ENCODE measurements around the gene VAC14. TPM values are rescaled to one million over a fixed set of nuclear protein-coding genes. Genes with fewer than 3 reads are reported as not detected.

Gene VAC14
- total RNA-seq, 1 donor from 2014 or later = 21.7 TPM

GRCh38 chr16:70663524-70664324, 137.2 kb downstream of the VAC14 start:
- DNase-seq (ENCODE audit: missing footprints) (no peak), ATAC-seq (no peak)
- intact Hi-C loops (cut with DNase I) = no loop called here

DNA sequence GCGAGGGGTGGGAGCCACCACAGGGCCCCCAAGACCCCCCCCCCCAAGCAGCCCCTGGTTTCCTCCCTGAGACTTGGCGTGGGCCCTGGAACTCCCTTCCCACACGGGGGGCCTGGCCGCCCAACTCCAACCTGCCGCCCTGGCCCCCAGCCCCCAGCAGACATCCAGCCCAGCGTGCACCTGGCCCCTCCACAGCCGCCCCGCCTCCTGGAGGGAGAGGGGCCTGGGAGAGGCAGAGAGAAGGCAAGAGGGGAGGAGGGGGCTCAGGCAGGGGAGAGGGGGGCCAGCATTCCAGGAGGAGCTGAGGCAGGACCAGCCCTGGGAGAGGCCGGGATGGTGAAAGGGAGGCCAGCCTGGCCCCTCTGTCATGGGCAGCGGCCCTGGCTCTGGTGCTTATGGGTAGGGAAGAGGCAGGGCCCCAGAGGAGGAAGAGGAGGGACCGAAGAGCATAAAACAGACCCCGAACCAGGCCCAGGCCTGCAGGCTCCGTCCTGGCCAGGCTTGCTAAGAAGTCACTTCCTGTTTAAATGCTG, 137.9 kb downstream of the VAC14 start:
- intact Hi-C loops (cut with DNase I) = no loop called here
- no peak for ATAC-seq
- DNase-seq (ENCODE audit: missing footprints) = no peak

GRCh38 chr16:70661918-70662641, 138.9 kb downstream of the VAC14 start:
- ATAC-seq (no peak), DNase-seq (ENCODE audit: missing footprints) (no peak)

DNA sequence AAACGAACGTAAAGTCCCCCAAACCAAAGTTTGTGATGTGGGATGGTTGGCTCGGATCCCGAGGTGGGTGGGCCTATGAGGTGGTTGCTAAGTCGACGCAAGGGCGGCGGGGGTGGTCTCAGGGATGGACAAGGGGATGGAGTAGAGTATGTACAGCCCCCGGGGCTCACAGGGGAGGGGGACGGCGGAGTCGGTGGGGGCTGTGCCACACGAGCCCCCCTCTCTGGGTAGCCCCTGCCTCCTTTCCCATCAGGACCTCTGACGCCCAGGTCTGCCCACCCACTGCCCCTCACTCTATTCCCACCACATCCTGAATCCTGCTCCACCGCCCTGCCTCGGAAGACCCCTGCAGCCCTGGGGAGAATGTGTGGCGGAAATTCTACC, 139.4 kb downstream of the VAC14 start:
- no peak for DNase-seq (ENCODE audit: missing footprints)
- ATAC-seq = no peak

More at GRCh38 chr16:70661918-70662641, 138.9 kb downstream of the VAC14 start:
- intact Hi-C loops (cut with DNase I) = no loop called here

DNA sequence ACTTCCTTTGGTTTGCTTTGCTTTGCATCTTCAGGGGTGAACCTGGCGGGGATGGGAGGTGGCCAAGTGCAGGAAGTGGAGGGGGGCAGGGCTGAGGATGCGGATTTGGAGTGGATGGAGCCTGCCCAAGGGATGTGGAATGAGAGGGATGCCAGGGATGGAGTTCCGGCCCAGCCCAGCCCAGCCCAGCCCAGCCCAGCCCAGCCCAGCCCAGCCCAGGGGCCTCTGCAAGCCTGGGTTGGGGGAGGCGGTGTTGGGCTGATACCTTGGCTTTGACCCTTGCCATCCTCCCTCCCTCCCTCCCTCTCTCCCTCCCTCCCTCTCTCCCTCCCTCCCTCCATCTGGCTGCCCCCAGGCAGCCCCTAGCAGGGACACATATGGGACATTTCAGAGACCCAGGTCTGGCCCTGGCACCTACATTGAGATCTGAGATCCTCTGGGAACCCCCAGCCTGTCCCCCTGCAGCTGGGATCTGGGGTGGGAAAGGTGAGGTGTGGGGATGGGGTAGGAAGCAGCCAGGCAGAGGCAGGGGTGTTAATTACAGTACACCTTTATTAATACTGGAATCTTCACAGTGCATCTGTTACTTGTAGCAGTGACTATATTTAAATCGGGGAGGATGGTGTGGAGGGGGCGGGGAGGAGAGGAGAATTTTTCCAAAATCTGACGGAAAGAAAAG, 140.1 kb downstream of the VAC14 start:
- DNase-seq (ENCODE audit: missing footprints) (no peak), ATAC-seq (peak; percentile 24)
- intact Hi-C loops (cut with DNase I) = no loop called here

More for the DNA sequence above, 139.4 kb downstream of the VAC14 start:
- intact Hi-C loops (cut with DNase I) = no loop called here

- intact Hi-C loops (cut with DNase I) = no loop called here
Observed at GRCh38 chr16:70659953-70660671, 140.8 kb downstream of the VAC14 start.

GRCh38 chr16:70659546-70659945, 141.4 kb downstream of the VAC14 start:
- intact Hi-C loops (cut with DNase I) = no loop called here
- no peak for DNase-seq (ENCODE audit: missing footprints)
- ATAC-seq = no peak

More at GRCh38 chr16:70659953-70660671, 140.8 kb downstream of the VAC14 start:
- DNase-seq (ENCODE audit: missing footprints) (no peak), ATAC-seq (no peak)

GRCh38 chr16:70658921-70659320, 142.0 kb downstream of the VAC14 start:
- DNase-seq (ENCODE audit: missing footprints) (no peak), ATAC-seq (no peak)
- intact Hi-C loops (cut with DNase I) = no loop called here

- intact Hi-C loops (cut with DNase I) = no loop called here
- DNase-seq (ENCODE audit: missing footprints) (no peak), ATAC-seq (no peak)
Observed at GRCh38 chr16:70657956-70658355, 143.0 kb downstream of the VAC14 start.

DNA sequence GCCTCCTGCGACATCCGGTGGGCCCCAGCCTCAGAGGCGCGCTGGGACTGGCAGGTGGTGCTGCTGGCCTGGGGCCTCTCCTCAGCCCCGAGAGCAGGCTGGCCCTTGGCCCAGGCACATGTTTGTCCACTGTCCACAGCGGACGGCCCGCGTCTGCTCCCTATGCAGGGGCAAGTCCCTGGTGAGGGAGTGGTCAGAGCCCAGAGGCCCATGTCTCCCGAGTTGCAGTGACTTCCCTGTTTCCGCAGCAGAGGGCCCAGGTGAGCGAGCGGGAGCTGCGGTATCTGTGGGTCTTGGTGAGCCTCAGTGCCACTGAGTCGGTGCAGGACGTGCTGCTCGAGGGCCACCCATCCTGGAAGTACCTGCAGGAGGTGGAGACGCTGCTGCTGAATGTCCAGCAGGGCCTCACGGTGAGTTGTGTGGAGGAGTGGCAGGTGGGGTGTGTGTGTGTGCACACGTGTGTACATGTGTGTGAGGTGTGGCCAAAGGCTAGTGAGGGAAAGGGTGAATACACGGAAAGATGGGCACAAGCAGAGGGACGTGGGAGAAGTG, 144.2 kb downstream of the VAC14 start:
- no peak for ATAC-seq
- intact Hi-C loops (cut with DNase I) = no loop called here
- DNase-seq (ENCODE audit: missing footprints) = no peak

DNA sequence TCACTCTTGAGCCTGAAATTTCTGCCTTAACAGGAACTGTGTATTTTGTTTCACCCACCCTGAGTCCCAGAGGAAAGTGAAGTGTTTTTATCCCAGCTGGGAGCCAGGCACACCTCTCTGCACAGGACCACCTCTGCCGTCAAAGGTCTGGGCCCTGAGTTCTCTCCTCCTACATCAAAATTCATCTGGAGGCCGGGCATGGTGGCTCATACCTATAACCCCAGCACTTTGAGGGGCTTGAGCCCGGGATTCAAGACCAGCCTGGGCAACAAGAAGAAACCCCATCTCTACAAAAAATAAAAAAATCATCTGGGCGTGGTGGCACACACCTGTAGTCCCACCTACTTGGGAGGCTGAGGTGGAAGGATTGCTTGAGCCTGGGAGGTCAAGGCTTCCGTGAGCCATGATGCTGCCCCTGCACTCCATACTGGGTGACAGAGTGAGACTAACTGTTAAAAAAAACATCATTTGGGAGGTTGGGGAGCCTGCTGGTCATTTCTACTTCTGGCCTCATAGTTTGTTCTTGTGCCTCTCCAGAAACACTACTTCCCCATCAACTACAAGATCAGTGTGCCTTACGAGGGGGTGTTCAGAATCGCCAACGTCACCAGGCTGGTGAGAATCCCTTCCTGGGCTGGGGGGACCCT, 144.8 kb downstream of the VAC14 start:
- no peak for DNase-seq (ENCODE audit: missing footprints)
- ATAC-seq = no peak
- intact Hi-C loops (cut with DNase I) = no loop called here

GRCh38 chr16:70653809-70654771, 146.9 kb downstream of the VAC14 start:
- intact Hi-C loops (cut with DNase I) = loop anchor here (2.0 to 5.0 kb wide), 4 partner anchors 82 to 323 kb away; no protein-coding TSS in a partner anchor
- ATAC-seq (peak; percentile 81), DNase-seq (ENCODE audit: missing footprints) (no peak)

DNA sequence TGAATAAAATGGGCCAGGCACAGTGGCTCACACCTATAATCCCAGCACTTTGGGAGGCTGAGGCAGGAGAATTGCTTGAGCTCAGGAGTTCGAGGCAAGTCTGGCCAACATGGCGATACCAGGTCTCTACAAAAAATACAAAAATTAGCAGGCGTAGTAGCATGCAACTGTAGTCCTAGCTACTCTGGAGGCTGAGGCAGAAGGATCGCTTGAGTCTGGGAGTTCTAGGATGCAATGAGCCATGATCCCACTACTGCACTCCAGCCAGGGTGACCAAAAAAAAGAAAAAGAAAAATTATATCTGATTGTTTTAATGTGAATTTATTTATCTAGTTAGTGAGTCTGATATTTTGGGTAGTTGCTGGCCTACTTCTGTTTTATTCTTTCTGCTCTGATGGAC, 147.6 kb downstream of the VAC14 start:
- ATAC-seq (no peak), DNase-seq (ENCODE audit: missing footprints) (no peak)
- intact Hi-C loops (cut with DNase I) = loop anchor here (2.0 to 5.0 kb wide), 3 partner anchors 81 to 323 kb away; no protein-coding TSS in a partner anchor

DNA sequence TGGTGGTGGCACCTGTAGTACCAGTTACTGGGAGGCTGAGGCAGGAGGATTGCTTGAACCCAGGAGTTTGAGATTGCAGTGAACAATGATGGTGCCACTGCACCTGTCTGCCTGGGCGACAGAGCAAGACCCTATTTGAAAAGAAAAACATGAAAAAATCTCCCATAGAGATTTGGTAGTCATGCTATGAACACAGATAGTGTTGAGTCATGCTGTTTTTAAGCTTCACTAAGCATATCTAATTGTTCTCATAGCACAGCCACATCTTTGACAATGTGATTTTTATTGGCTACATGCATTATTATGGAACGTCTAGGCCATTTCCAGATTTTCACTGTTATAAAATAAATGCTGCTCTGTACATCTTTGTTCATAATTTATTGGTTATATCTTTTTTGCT, 148.6 kb downstream of the VAC14 start:
- intact Hi-C loops (cut with DNase I) = loop anchor here (2.0 to 5.0 kb wide), 3 partner anchors 80 to 322 kb away; no protein-coding TSS in a partner anchor
- ATAC-seq (no peak), DNase-seq (ENCODE audit: missing footprints) (no peak)

- ATAC-seq (no peak), DNase-seq (ENCODE audit: missing footprints) (no peak)
- intact Hi-C loops (cut with DNase I) = loop anchor here (5.0 kb wide), 1 partner anchor 79 kb away; no protein-coding TSS in a partner anchor
Observed at GRCh38 chr16:70651524-70651923, 149.4 kb downstream of the VAC14 start.

DNA sequence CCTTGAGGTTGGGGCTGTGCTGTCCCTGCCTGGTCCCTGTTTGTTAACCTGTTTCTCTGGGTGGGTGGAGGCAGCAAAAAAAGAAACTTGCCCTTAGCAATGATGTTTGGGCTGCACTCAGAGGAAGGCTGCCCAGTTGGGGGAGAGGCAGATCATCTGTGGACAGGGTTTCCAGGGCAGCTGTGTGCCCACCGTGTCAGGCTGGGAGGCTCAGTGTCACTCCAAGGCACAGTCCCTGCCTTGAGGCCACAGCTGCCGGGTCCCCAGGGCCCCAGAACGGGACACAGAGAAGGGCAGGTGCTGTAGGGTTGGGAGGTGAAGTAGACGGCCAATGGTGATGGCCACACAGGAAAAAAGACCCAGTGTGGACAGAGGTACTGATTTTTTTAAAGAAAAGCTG, 150.7 kb downstream of the VAC14 start:
- intact Hi-C loops (cut with DNase I) = loop anchor here (5.0 kb wide), 1 partner anchor 78 kb away; no protein-coding TSS in a partner anchor
- no peak for DNase-seq (ENCODE audit: missing footprints)
- no peak for ATAC-seq

DNA sequence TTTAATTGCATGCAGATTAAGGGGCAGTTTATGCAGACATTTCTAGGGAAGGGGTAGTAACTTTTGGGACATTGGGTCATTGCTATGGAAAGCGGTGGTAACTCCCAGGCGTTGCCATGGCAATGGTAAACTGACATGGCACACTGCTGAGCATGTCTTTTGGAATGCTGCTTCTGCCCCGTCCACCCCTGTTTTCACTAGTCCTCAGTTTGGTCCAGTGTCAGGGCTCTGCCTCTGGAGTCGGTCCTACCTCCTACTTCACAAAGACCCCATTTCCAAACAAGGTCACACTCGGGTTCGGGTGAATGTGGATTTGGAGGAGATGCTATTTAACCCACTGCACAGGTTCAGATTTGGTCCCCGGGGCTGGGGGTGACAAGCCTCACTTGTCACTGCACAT, 151.7 kb downstream of the VAC14 start:
- DNase-seq (ENCODE audit: missing footprints) (no peak), ATAC-seq (no peak)
- intact Hi-C loops (cut with DNase I) = no loop called here

Measured in Right ventricle myocardium inferior (tissue), 1 donor.